Measurements from ENCODE around the gene SPOP. TPM values are rescaled to one million over a fixed set of nuclear protein-coding genes. Genes with fewer than 3 reads are reported as not detected.
"Not testable (repeated sequence)": the region's sequence is repeated elsewhere in the genome, so short reads cannot be mapped to it uniquely, and the experiment has no call there.

SPOP gene
- polyA plus RNA-seq, 12 donors: 45.6 to 386 (median 52.3) TPM

DNA sequence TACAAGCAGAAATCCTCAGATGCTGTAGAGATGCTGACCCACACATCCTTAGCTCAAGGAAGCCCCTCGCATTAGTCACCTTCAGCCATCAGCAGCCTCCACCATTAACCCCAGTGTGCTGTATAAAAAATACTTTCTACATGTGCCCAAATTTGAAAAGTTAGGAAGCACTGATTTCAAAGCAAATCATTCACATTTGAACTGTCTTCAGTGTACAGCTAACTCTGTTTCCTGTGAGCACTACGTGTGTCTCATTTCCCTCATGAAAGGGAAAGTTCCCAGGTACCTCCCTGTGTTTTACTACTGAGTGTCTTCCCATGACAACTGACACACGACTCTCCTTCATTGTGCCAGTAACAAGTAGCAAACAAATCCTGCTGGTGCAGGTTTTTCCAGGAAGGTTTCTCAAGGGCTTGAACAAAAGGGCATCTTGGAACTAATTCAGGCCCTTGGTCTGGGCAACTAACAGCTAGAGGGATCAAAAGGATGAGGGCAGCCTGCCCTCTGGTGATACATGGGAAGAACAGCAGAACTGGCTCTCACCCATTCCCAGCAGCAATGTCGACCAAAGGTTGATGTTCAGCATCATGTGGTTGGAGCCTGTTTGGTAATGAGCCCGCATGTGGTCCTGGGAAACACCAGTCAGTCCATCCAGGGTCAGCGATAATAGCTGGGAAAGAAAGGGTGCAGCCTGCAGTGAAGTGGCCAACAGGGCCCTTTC, 25.8 kb upstream of the SPOP start:
- DNase-seq: no peak

DNA sequence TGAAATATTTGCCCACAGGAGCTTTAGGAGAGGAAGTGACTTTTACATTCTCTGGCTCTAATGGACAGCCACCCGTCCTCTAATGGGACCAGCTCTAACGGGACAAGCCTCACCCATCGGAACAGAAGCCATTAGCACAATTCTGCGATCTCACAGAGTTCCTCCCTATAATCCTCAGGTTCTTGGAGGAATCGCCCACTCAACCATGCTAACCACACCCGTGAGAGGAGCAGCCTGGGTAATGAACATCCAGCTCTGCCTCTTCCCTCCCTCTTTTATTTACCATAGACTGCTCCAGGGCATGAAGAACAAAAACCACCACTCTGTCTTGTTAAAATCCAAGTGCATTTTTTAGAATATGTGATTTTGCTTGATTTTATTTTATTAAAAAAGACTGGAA, 23.1 kb upstream of the SPOP start:
- DNase-seq: no peak

DNA sequence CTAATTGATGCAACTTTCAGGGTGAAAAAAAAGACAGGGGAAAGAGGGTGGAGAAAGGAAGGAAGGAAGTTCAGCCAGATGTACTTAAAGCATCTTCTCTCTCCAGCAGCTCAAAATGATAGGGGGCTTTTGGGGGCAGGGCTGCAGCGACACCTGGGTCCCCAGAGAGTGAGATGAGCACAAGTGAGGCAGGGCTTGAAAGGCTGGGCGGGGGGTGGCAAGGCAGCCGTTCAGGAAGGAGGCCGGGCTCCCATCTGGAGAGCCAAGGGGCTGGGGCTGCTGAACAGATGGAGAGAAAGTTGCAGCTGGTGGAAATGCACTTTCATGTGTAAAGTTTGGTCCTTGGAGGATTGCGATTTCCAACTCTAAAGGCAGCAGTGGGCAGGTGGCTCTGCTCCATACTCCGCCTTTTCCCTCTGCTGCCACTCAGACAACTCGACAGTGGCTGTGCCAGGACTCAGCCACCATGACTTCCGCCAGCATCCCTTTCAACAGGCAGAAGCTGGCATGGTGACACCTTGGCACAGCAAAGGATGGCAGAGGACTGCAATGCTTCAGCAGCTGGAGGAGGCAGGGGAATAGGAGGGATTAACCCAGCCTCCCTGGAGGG, 22.2 kb upstream of the SPOP start:
- no peak for DNase-seq

DNA sequence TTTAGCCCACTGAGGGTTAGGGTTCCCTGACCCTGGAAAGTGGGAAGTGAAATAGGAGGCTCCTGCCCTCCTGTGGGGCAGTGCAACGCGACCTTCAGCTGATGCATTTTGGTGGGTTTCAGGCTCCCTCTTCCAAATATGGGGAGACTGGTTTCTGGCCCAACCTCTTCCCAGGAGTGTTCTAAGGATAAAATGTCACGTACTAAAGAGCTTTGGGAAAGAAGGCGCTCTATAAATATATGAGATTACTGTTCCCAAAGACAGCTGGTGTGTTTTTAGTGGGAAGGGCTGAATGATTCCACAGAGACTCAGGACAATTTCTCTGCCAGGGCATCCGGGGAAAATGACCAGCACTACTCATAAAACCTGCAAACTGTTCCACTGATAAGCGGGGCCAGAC, 20.1 kb upstream of the SPOP start:
- no peak for DNase-seq

DNA sequence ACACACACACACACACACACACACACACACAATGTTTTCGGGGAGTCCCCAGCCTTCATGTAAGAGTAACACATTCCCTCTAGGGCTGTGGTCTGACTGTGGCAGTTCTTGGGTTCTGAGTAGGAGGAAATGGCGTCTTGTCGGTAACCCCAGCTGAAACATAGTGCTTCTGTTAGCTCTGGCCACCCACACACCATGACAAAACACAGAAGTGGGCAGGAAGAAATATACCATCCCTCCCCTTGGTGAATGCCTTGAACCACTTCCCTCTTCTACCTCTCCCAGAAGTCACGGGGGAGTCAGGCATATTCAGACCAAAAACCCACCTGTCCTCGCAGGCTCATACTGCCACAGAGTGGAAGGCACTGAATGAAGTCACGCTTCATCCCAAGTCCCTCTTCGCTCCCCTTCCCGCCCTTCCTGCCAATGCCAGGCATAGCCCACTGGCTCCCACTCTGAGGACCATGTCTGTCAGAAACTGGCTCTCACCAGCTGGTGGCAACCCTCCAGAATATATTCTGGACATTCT, 18.4 kb upstream of the SPOP start:
- DNase-seq: no peak

DNA sequence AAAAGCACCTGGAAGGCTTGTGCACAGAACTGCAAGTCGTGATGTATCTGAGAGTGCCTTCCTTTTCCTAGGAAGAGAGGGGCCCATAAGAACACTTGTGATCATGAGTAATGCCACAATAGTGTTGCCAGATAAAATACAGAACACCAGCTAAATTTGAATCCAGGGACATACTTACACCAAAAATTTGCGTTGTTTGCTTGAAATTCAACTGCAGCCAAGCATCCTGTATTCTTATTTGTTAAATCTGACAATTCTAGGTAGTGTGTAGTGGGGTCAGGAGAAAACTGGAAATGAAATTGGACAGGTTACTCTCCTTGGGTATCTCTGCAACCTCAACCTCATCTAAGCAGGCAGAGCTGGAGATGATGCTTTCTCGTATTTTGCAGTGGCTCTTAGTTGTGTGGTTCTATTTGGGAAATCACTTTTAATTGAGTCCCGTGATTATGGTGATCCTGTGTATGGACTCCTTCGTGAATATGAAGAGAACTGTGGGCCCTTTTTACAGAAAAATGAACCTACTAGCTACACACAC, 17.9 kb upstream of the SPOP start:
- DNase-seq: no peak

DNA sequence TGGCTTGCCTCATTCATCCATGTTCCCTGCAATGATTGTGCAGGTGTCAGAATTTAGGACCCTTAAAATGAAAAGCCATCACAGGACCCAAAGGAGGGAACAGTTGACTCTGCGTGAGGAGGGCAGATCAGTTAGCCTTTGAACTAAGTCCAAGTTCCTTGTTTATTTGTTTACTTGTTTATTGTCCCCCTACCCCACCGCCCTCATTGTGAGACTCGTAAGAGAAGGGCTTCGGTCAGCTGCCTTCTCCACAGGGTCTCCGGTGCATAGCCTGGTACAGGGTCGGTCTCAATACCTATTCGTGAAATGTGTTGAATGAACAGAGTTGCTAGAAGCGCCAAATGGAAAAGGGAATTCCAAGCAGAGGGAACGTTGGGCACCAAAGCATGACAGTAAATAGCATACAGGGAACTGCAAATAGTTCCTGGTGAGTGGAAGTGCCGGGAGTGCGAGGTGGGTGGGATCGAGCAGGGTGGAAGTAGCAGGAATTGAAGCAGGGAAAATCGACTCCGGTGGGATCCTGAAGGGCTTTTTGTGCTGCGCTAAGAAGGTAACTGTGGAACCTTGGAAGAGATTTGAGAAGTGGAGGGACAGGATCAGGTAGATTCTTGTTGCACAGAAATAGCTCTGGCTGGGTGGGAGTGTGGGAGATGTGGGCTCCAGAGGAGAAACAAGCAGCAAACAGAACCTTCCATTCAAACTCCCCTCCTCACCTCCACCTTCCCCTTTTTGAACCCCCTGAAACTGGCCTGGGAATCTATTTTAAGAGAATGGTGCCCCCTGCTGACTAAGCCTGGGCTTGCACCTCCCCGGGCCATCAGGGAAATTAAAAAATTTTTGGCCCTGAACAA, 17.2 kb upstream of the SPOP start:
- peak; percentile 42 for DNase-seq

DNA sequence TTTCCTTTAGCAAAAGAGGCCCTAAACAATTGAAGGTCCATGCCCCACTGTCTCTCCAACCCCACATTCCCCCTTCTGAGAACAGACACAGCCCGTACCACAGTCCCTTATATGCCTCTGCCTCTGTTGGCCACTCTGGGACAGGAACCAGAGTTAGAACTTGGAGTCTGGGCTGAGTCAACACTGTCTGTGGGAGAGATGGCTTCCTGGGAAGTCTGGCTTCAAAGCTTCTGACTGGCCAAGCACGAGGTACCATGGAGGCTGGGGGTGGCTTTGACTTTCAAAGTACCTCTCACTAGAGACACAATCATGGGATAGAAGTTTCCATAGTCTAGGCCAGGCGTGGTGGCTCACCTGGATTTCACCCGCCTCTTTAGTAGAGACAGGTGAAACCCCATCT, 14.9 kb upstream of the SPOP start:
- no peak for DNase-seq

DNA sequence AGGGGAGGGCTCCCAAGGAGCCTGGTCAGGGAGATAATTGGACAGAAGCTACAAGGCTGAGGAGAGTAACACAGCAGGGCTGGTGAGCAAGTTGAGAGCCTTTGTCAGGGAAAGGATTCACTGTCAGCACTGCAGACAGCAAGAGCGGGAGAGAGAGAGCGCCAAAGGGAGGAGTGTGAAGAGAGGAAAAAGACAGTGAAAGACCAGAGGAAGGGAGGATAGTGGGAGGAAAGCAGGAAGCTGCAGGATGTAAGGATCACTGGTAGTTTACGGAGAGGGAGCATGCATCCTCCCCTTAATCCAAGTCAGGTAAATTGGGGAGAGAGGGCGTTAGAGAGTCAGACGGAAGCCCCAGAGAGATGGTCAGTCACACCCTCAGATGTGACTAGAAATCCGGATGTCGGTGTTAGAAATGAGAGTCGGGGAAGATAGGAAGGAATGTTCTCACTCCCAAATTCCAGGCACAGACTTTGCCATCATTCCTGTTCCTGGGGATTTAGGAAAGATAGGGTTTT, 13.8 kb upstream of the SPOP start:
- DNase-seq: no peak

DNA sequence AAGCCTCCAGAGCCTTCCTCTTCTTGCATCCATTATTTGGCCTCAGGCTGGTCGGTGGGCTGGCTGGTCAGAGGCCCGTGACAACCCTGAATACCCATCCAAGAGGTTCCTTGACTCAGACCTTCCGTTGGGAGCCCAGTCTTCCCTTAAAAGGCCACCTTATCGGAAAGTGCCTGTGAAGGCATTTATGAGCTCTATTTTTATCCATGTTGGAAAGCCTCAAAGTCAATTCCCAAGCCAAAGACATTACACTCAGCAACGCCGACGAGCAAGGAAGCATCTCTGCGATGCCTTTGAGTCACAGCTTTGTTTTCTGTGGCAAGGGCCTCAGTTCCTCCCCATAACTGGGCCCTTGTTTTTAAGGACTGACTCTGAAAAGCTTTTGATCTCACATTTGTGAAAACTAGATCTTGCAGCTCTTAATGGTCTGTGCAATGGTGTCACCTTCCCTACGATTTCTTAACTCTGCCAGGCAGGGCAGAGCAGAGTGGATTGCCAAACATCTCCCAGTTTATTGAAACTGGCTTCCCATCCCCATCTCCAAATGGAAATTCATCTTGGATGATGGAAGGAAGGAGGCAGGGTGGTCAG, 13.3 kb upstream of the SPOP start:
- no peak for DNase-seq

DNA sequence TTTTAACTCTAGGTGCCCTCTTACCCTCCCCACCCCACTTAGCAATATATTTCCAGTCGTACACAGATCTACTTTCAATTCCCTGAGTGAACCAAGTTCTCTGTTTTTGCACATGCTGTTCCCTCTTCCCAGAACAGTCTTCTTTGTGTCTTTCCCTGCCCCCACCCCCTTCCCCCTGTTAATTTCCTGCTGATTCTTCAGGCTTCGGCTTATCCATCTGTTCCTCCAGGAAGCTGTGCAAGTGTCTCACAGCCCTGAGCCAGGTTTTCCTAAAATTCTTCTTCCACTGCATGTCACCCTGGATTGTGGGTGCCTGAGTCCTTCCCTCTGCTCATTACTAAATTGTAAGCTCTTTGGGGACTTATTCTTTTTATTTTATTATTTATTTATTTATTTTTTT, 12.4 kb upstream of the SPOP start:
- no peak for DNase-seq

DNA sequence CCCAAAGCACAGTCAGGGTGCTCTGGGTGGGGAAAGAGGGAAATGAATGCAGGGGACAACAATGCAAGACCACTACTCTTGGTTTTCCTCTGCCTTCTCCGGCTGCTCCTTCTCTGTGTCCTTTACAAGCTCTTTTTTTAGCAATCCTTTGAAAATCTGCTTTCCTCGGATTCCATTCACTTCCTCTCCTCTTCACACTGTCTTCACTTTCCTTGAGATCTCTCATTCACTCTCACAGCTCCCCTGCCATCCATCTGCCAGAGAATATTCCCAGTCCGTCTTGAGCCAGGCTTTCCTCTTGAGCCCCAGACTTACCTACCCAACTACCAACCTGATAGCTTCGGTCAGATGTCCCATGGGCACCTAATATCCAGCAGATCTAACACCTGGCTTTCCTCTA, 11.0 kb upstream of the SPOP start:
- DNase-seq: no peak

DNA sequence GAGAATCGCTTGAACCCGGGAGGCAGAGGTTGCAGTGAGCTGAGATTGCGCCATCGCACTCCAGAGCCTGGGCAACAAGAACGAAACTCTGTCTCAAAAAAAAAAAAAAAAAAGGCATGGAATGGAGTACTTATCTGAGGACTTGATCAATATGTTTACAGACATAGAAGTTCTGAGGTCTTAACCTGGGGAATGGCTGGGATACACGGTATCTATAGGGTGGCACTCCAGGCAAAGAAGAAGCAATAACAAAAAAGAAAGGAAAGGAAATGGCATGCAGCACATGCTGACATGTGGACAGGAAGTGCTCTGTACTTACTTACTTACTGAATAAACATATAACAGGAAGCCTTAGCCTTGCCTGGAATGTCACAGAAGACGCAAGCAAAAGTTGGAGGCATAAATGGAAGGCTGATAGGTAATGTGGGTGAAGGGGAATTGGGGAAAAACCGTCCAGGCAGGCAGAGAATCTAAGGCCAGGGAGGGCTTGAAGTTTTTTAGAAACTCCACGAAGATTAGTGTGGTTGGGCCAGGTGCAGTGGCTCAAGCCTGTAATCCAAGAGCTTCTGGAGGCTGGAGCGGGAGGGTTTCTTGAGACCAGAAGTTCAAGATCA, 10.1 kb upstream of the SPOP start:
- no peak for DNase-seq

DNA sequence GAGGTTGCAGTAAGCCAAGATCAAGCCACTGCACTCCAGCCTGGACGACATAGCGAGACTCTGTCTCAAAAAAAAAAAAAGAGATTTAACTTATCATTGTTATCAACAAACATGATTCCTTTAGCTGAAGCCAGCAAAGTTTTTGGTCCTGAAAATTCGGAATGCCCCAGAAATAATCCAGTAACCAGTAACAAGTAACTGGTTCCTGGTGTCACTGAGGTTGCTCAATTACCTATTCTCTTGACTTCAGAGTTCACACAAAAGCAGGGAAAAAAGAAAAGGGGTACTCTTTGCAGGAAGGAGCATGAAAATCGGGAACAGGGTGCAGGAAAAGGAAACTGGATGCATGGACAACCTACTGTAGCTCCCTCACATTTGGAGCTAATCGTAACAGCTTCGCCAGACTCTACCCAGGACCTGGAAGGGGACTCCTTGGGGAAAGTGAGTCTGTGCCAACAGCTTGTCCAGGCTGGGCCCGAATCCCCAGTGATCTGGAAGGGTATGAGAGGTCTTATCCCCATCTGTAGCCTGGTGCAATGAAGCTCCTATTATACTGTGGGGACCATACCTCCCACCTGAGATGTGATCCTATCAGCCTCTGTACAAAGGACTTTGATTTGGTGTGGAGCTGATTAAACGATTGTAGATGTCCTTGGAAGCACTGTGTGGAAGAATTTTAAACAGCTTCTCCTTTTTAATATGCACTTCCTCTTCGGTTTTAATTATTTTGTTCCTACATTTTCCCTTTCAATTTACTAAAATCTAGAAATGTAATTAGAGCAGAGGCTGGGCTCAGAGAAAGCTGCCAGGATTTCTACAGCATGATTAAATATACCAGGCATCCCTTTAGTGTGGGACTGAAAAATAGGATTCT, 3.4 kb upstream of the SPOP start:
- no peak for DNase-seq

DNA sequence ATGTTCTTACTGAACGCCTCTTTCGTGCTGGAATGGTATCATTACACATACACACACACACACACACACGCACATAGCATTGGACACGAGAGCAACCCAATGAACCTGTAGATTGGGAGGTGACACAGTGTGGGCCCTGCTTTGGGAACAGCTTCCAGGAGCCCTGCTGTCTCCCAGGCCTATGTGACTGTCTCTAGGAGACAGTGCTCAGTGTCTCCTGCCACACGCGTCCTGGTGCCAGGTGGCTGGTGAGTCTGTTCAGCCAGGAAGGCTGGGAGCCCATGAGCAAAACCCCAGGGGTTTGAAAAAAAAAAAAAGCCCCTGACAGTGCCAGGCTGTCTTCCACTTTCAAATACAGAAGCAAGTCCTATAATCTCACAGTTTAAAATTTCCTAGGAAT, 2.4 kb upstream of the SPOP start:
- no peak for DNase-seq

DNA sequence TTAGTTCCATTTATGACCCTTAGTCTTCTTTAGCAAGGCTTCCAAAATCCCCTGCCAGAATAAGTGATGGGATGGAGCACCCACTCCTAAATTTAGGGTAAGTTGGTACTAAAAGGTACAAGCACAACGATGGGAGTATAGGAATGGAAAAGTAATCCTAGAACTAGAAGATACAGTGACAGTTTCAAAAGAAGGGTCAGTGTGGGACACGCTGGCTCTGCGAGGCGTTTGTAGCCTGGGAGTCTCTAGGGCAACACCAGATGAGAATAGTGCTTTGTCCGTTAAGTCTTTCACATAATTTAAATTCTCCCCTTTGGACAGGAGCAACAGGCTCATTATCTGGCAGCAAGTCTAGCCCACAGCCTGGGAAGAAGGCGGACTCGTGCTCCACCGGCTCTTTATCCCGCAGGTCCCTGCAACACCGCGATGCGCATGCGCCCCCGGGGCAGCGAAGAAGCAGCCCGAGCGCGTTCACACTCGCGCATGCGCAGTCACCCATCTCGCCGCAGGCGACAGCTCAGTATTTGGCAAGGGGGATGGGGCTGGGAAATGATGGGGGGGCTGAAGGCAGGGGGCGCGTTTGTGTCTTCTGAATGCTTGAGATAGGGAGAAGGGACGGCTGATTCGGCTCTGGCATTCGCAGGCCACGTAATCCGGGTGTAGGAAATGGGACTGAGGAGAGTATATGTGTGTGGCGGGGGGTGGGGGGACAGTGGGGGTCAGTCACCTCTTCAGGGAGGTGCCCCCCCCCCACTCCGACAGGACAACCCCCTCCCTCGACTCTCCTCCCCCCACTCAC, 564 bp downstream of the SPOP start:
- DNase-seq: peak; percentile 98

DNA sequence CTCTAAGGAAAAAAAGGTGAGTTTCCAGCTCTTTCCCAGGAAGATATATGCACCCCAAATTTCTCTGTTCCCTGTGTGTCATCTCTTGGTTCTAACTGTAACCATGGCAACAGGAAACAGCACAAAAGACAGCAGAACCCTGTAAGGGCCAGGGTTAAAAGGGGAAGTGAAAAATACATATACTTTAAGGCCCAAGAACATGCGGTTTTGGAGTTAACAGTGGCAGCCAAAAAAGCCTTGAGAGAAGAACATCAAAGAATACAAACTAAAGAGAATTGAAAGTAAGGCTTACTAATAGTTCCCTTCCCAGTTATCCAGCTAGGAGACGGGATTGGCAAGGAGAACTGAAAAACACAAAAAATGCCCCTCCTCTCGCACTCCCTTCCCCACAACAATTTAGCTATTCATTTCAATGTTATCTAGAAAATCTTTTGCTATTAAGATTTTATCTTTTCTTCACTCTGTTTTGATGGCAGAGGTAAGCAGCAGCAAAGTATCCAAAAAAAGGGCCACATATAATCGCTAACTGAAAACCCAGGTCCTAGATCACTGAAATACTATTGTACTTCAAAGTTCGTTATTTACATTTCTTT, 1.5 kb downstream of the SPOP start:
- no peak for DNase-seq

DNA sequence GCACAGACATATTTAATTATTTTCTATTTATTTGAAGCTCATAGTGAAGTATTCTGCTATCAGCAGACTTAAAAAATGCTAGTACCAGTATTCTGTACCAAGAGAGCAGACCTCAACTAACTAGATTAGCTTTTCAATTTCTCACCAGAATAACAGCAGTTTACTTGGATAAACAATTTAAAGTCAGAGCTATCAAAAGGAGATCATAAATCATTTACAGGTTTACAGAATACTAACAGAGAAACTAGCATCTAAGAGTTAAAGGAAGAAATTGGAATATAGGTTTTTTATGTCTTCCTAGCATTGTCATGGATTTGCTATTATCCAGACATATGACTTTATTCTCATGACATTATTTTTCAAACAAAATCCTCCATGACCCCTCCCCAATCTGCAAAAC, 3.4 kb downstream of the SPOP start:
- DNase-seq: no peak

DNA sequence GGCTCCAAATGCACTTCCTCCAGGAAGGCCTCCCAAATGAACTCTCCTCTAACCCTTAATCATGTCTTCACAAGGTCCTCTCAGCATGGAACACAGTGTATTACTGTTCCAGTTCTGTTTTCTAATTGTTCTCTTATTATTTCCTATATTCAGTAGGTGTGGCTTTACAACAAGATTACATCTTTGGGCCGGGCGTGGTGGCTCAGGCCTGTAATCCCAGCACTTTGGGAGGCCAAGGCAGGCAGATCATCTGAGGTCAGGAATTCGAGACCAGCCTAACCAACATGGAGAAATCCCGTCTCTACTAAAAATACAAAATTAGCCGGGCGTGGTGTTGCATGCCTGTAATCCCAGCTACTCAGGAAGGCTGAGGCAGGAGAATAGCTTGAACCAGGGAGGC, 4.2 kb downstream of the SPOP start:
- not testable (repeated sequence) for DNase-seq

All from muscle of arm (tissue), 12 donors.